ENCODE measurements around the gene OTC.

Gene OTC

GRCh38 chrX:38376747-38377146 is 24.3 kb downstream of the OTC start:
- no peak overlapping the region for H3K4me3 ChIP-seq (ENCODE audit: low read length)
- no peak for TF ChIP-seq ZNF274 (IDR thresholded peaks at IDR 0.05; ENCODE audit: low read depth, low read length)

- no peak overlapping the region for H3K4me3 ChIP-seq (ENCODE audit: low read length)
- TF ChIP-seq ZNF274 (IDR thresholded peaks at IDR 0.05; ENCODE audit: low read depth, low read length): no peak
Observed at GRCh38 chrX:38379088-38379487, 26.7 kb downstream of the OTC start.

- TF ChIP-seq ZNF274 (IDR thresholded peaks at IDR 0.05; ENCODE audit: low read depth, low read length): no peak
- no peak overlapping the region for H3K4me3 ChIP-seq (ENCODE audit: low read length)
Observed at GRCh38 chrX:38382663-38383062, 30.3 kb downstream of the OTC start.

GRCh38 chrX:38400389-38400910 is 48.0 kb downstream of the OTC start:
- H3K4me3 ChIP-seq (ENCODE audit: low read length): no peak overlapping the region
- no peak for TF ChIP-seq ZNF274 (IDR thresholded peaks at IDR 0.05; ENCODE audit: low read depth, low read length)

GRCh38 chrX:38402118-38402517 is 49.7 kb downstream of the OTC start:
- H3K4me3 ChIP-seq (ENCODE audit: low read length): no peak overlapping the region
- TF ChIP-seq ZNF274 (IDR thresholded peaks at IDR 0.05; ENCODE audit: low read depth, low read length): no peak

- H3K4me3 ChIP-seq (ENCODE audit: low read length): no peak overlapping the region
- TF ChIP-seq ZNF274 (IDR thresholded peaks at IDR 0.05; ENCODE audit: low read depth, low read length): no peak
Observed at GRCh38 chrX:38403834-38404233, 51.4 kb downstream of the OTC start.

- no peak for TF ChIP-seq ZNF274 (IDR thresholded peaks at IDR 0.05; ENCODE audit: low read depth, low read length)
- no peak overlapping the region for H3K4me3 ChIP-seq (ENCODE audit: low read length)
Observed at GRCh38 chrX:38407126-38407525, 54.7 kb downstream of the OTC start.

- TF ChIP-seq ZNF274 (IDR thresholded peaks at IDR 0.05; ENCODE audit: low read depth, low read length): no peak
- H3K4me3 ChIP-seq (ENCODE audit: low read length): no peak overlapping the region
Observed at GRCh38 chrX:38409289-38409688, 56.9 kb downstream of the OTC start.

- H3K4me3 ChIP-seq (ENCODE audit: low read length): no peak overlapping the region
- no peak for TF ChIP-seq ZNF274 (IDR thresholded peaks at IDR 0.05; ENCODE audit: low read depth, low read length)
Observed at GRCh38 chrX:38426785-38427184, 74.4 kb downstream of the OTC start.

- no peak for TF ChIP-seq ZNF274 (IDR thresholded peaks at IDR 0.05; ENCODE audit: low read depth, low read length)
- H3K4me3 ChIP-seq (ENCODE audit: low read length): no peak overlapping the region
Observed at GRCh38 chrX:38431525-38431924, 79.1 kb downstream of the OTC start.

GRCh38 chrX:38435130-38435529 is 82.7 kb downstream of the OTC start:
- no peak for TF ChIP-seq ZNF274 (IDR thresholded peaks at IDR 0.05; ENCODE audit: low read depth, low read length)
- no peak overlapping the region for H3K4me3 ChIP-seq (ENCODE audit: low read length)

- no peak overlapping the region for H3K4me3 ChIP-seq (ENCODE audit: low read length)
- no peak for TF ChIP-seq ZNF274 (IDR thresholded peaks at IDR 0.05; ENCODE audit: low read depth, low read length)
Observed at GRCh38 chrX:38437093-38437492, 84.7 kb downstream of the OTC start.

GRCh38 chrX:38438321-38438720 is 85.9 kb downstream of the OTC start:
- no peak for TF ChIP-seq ZNF274 (IDR thresholded peaks at IDR 0.05; ENCODE audit: low read depth, low read length)
- H3K4me3 ChIP-seq (ENCODE audit: low read length): no peak overlapping the region

- no peak overlapping the region for H3K4me3 ChIP-seq (ENCODE audit: low read length)
- TF ChIP-seq ZNF274 (IDR thresholded peaks at IDR 0.05; ENCODE audit: low read depth, low read length): no peak
Observed at GRCh38 chrX:38452603-38453002, 100.2 kb downstream of the OTC start.

GRCh38 chrX:38458071-38458470 is 105.7 kb downstream of the OTC start:
- TF ChIP-seq ZNF274 (IDR thresholded peaks at IDR 0.05; ENCODE audit: low read depth, low read length): no peak
- no peak overlapping the region for H3K4me3 ChIP-seq (ENCODE audit: low read length)

GRCh38 chrX:38462257-38462656 is 109.9 kb downstream of the OTC start:
- no peak for TF ChIP-seq ZNF274 (IDR thresholded peaks at IDR 0.05; ENCODE audit: low read depth, low read length)
- no peak overlapping the region for H3K4me3 ChIP-seq (ENCODE audit: low read length)

Measured in GM08714 (cell line).